NK-92 (cell line): ENCODE results near the gene FGD4.

ENCODE experiments used
- DNase-seq: peaks from one replicate; lab custom pipeline; 2025; ENCODE audit not compliant: unreplicated experiment; lab: John Stamatoyannopoulos, UW

The FGD4 gene

GRCh38 chr12:32603071-32603470 is 203.7 kb downstream of the FGD4 start:
- DNase-seq: no peak

GRCh38 chr12:32603858-32604257 is 204.5 kb downstream of the FGD4 start:
- DNase-seq: no peak

- no peak for DNase-seq
These were observed 205.2 kb downstream of the FGD4 start for GRCh38 chr12:32604565-32604964.

GRCh38 chr12:32605326-32606095 is 206.2 kb downstream of the FGD4 start:
- no peak for DNase-seq

GRCh38 chr12:32606443-32606842 is 207.1 kb downstream of the FGD4 start:
- DNase-seq: no peak

GRCh38 chr12:32609966-32610365 is 210.6 kb downstream of the FGD4 start:
- DNase-seq: no peak

GRCh38 chr12:32611986-32612385 is 212.6 kb downstream of the FGD4 start:
- no peak for DNase-seq

- DNase-seq: no peak
These were observed 213.6 kb downstream of the FGD4 start for GRCh38 chr12:32612658-32613614.

GRCh38 chr12:32615441-32615840 is 216.1 kb downstream of the FGD4 start:
- no peak for DNase-seq

- DNase-seq: no peak
These were observed 218.2 kb downstream of the FGD4 start for GRCh38 chr12:32617534-32617933.

GRCh38 chr12:32618115-32618514 is 218.8 kb downstream of the FGD4 start:
- no peak for DNase-seq

- DNase-seq: no peak
These were observed 228.6 kb downstream of the FGD4 start for GRCh38 chr12:32627976-32628375.

GRCh38 chr12:32641287-32641901 is 242.0 kb downstream of the FGD4 start:
- DNase-seq: no peak

- no peak for DNase-seq
These were observed 245.1 kb downstream of the FGD4 start for GRCh38 chr12:32644431-32644830.

GRCh38 chr12:32647275-32647674 is 247.9 kb downstream of the FGD4 start:
- DNase-seq: no peak

- DNase-seq: no peak
These were observed 251.2 kb downstream of the FGD4 start for GRCh38 chr12:32650508-32650907.

- no peak for DNase-seq
These were observed 252.0 kb downstream of the FGD4 start for GRCh38 chr12:32651151-32651955.

GRCh38 chr12:32651956-32652210 is 252.5 kb downstream of the FGD4 start:
- DNase-seq: no peak

GRCh38 chr12:32659908-32660440 is 260.6 kb downstream of the FGD4 start:
- no peak for DNase-seq

GRCh38 chr12:32661706-32662105 is 262.3 kb downstream of the FGD4 start:
- no peak for DNase-seq

- DNase-seq: no peak
These were observed 263.3 kb downstream of the FGD4 start for GRCh38 chr12:32662665-32663064.
